ENCODE results near the gene RNF212B. TPM values are rescaled to one million over a fixed set of nuclear protein-coding genes. Genes with fewer than 3 reads are reported as not detected.

Gene RNF212B
- total RNA-seq, 1 donor from 2014 or later = not detected

- no peak for DNase-seq (ENCODE audit: low read depth)
Measured at GRCh38 chr14:23296012-23296777, 58.5 kb downstream of the RNF212B start.

DNA sequence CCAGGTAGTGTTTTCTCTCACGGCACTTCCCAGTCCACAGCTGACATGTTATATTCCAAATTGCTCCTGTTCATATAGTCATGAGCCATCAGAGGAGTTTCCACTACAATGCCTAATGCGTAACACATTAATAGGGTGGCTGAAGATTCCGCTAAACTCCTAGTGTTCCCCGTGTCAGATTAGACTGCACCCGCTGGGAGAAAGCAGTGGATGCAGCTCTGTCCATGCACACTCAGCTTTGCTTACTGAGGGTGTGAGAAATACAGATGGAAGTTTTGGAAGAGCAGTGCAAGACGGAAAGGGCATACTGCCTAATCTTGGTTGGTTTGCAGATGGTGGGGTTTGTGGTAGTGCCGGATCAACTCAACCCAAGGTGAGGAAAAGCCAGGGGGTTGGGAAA, 59.4 kb downstream of the RNF212B start:
- no peak for DNase-seq (ENCODE audit: low read depth)

GRCh38 chr14:23297611-23298277, 60.0 kb downstream of the RNF212B start:
- no peak for DNase-seq (ENCODE audit: low read depth)

- peak; percentile 64 for DNase-seq (ENCODE audit: low read depth)
Measured at GRCh38 chr14:23299211-23299957, 61.6 kb downstream of the RNF212B start.

- no peak for DNase-seq (ENCODE audit: low read depth)
Measured at GRCh38 chr14:23299986-23300686, 62.4 kb downstream of the RNF212B start.

GRCh38 chr14:23300687-23301223, 63.0 kb downstream of the RNF212B start:
- DNase-seq (ENCODE audit: low read depth) = peak; percentile 24

DNA sequence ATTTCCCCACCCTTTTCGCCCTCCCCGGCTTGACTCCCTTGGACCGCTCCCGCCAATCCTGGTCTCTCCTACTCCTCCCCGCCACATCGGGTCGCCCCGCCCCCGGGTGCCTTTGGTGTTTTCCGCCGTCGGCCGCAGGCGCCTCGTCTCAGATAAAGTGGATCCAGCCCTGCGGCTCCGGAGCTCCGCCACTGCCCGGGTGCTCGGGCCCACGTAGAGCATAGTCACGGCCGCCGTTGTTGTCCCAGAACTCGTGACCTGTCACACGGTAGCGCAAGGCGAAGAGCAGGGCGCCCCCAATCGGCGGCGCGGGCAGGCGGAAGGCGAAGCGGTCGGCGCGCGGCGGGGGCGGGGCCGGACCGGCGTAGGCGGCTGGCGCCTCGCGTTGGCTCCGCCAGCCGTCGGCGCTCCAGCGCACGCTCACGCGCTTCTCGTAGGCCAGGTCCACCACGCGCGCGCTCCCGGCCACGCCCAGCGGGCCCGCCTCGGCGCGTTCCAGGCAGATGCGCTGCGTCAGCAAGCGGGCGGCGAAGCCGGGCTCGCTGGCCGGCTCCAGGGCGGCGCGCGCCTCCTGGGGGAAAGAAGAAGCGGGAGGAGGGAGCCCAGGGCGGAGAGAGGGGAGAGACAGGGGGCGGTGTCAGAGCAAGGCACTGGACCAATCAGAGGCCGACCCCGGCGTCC, 63.7 kb downstream of the RNF212B start:
- peak; percentile 98 for DNase-seq (ENCODE audit: low read depth)

DNA sequence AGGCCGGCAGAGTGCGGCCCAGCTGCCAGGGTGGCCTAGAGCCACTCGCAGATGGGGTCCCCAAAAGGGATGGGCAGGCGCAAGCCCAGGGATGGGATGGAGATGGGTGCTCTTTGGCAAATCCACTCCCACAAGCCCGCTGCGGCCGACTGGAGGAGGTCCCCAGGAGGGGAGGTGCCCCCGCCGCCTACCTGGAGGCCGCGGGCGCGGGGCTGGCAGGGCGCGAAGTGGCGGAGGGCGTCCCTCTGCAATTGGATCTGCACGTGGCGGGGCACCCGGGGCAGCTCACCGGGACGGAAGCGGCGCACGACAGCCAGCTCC, 64.2 kb downstream of the RNF212B start:
- no peak for DNase-seq (ENCODE audit: low read depth)

GRCh38 chr14:23302290-23303225, 64.8 kb downstream of the RNF212B start, which contains the start of gene PPP1R3E:
Gene PPP1R3E (minus strand): TSS chr14:23302859. CDS start chr14:23302576, 283 bp downstream.
- DNase-seq (ENCODE audit: low read depth) = peak; percentile 61

DNA sequence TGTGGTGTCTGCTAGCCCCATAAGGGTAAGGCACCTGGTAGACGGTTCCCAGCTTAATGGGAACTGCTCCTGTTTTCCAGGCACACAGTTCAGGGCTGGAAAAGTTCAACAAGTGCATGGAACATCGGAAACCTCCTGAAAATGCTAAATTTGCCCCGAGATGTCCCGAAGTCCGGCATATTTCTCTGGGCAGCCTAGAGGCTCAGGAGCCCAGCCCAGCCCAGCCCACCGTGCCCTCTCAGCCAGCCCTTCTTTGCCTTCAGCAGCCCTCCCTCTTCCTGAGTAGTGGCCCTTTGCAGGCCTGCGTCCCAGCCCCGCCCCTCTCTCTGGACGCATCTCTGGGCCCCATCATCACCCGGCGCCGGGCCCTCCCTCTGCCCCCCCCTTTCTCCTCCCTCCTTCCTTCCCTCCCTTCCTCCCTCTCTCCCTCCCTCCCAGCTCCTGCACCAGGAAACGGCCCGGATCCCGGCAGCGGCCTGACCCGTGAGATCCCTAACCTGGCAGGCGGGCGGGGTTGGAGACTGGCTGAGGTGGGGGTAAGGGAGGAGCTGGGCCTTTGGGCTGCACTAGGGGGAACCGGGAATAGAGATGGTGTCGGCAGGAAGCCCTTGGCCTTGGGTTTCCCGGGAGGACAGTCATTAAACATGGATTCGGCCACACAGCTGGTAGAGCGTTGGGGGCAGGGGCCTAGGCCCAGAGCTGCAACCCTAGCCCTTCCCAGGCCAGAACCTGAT, 68.8 kb downstream of the RNF212B start, which contains the start of gene BCL2L2:
Gene BCL2L2, plus strand, starts transcription at position 422 of the 734 bp plus-strand sequence. CDS start 935 bp downstream, outside the sequence.
- DNase-seq (ENCODE audit: low read depth) = peak; percentile 91

GRCh38 chr14:23307146-23307530, 69.4 kb downstream of the RNF212B start:
- no peak for DNase-seq (ENCODE audit: low read depth)

DNA sequence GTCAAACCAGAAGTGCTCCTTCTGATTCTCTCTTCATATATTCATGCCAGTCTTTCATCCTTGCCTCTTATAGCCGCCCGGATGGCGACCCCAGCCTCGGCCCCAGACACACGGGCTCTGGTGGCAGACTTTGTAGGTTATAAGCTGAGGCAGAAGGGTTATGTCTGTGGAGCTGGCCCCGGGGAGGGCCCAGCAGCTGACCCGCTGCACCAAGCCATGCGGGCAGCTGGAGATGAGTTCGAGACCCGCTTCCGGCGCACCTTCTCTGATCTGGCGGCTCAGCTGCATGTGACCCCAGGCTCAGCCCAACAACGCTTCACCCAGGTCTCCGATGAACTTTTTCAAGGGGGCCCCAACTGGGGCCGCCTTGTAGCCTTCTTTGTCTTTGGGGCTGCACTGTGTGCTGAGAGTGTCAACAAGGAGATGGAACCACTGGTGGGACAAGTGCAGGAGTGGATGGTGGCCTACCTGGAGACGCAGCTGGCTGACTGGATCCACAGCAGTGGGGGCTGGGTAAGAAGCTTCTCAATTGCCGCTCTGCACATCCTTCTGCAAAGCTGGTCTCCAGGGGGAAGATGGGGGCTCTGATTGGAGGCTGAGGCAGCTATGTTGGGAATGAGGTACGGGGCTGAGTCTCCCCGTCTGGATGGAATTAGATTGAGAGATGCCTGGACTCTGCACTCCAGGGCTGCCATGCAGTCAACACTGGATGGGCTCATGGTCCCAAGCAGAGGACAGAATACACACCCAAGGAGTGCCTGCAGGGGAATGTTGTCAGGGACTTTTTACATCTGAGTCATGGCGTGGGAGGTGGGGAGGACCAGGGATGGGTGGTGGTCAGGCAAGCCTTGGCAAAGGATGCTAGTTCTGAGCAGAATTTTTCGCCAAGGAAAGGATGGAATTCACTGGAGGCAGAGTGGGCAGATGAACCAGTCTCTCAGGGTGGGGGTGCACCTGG, 70.2 kb downstream of the RNF212B start:
- no peak for DNase-seq (ENCODE audit: low read depth)

GRCh38 chr14:23308721-23309445, 71.1 kb downstream of the RNF212B start:
- no peak for DNase-seq (ENCODE audit: low read depth)

GRCh38 chr14:23310546-23310945, 72.8 kb downstream of the RNF212B start:
- DNase-seq (ENCODE audit: low read depth) = no peak

- DNase-seq (ENCODE audit: low read depth) = no peak
Measured at GRCh38 chr14:23316300-23316699, 78.6 kb downstream of the RNF212B start.

DNA sequence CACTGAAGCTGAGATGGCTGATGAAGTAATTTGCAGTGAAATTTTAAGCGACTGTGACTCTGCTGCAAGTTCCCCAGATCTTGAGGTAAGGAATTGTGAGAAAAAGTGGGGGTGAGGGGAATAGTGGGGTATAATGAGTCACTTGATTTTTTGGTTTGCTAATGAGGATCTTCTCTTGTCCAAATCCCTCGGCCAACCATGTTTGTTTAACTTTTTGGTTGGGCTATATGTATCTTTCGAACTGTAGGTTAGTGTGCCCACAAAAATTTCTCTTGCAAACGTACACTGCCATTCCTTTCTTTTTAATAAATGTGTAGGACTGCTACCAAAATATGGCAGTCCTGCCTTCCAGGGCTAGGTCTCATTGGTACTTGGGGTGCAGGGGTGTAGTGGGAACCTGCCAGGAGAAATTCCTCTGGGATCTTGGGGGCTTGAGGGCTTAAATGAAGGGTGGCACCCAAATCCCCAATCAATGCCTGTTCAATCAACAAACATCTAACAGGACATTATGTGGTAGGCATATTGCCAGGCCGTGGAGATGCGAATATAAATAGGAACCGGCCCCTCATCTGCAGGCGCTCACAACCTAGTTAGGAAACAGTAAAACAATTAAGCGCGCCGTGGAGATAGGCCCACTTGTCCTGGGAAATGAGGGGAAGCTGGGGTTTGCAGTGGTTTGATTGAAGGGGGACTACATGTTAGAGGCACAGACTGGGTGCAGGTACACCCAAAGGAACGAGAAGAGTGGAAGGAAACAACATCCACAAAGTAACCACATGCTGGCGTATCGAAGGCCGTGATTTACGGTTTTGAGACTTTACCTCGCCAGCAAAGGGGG, 82.2 kb downstream of the RNF212B start:
- no peak for DNase-seq (ENCODE audit: low read depth)

All from myocyte (in vitro differentiated cells).